ENCODE measurements around the gene RBM19.

RBM19 gene

GRCh38 chr12:113831016-113831415 lies 135.1 kb downstream of the RBM19 start:
- no peaks in the 10 kb centered on the region for H3K36me3 ChIP-seq (ENCODE audit: control insufficient read depth, low read length)
- H3K4me3 ChIP-seq (ENCODE audit: low read length): no peak overlapping the region
- no peaks in the 10 kb centered on the region for H3F3A ChIP-seq (ENCODE audit: control insufficient read depth, insufficient read depth)
- H3K9me3 ChIP-seq (ENCODE audit: control insufficient read depth, insufficient read depth, low read length): no peaks in the 10 kb centered on the region
- no peaks in the 10 kb centered on the region for H3K79me2 ChIP-seq (ENCODE audit: control insufficient read depth, low read length)
- H3K4me1 ChIP-seq (ENCODE audit: control insufficient read depth, low read length): peaks cover 11% of the 10 kb centered on the region
- H3K27ac ChIP-seq (ENCODE audit: low read depth, low read length): no peak overlapping the region
- H4K20me1 ChIP-seq (ENCODE audit: control insufficient read depth, insufficient read depth, low read depth, low read length): no peaks in the 10 kb centered on the region
- H3K27me3 ChIP-seq (ENCODE audit: control insufficient read depth, low read length): no peaks in the 10 kb centered on the region
- no peak overlapping the region for H3K4me2 ChIP-seq (ENCODE audit: low read length)
- H3K9me2 ChIP-seq (replicated peaks; ENCODE audit: control insufficient read depth, low read length): no peaks in the 10 kb centered on the region
- no peak for TF ChIP-seq CTCF (IDR thresholded peaks at IDR 0.05; ENCODE audit: low read depth, low read length, poor library complexity, severe bottlenecking)

- H3K9me2 ChIP-seq (replicated peaks; ENCODE audit: control insufficient read depth, low read length): no peaks in the 10 kb centered on the region
- TF ChIP-seq EZH2phosphoT487 (IDR thresholded peaks at IDR 0.05; ENCODE audit: borderline replicate concordance, low read length): no peak
- TF ChIP-seq CTCF (IDR thresholded peaks at IDR 0.05; ENCODE audit: low read depth, low read length, poor library complexity, severe bottlenecking): no peak
Measured at GRCh38 chr12:113829212-113829611, 136.9 kb downstream of the RBM19 start.

GRCh38 chr12:113827539-113828114 lies 138.5 kb downstream of the RBM19 start:
- Histone ChIP-seq H3K4me3 (ENCODE audit: low read length) (no peak overlapping the region), H3F3A (ENCODE audit: control insufficient read depth, insufficient read depth) (no peaks in the 10 kb centered on the region), H3K4me1 (ENCODE audit: control insufficient read depth, low read length) (peaks cover 2% of the 10 kb centered on the region), H3K4me2 (ENCODE audit: low read length) (no peak overlapping the region), H3K27ac (ENCODE audit: low read depth, low read length) (no peak overlapping the region), H4K20me1 (ENCODE audit: control insufficient read depth, insufficient read depth, low read depth, low read length) (no peaks in the 10 kb centered on the region), H3K9me3 (ENCODE audit: control insufficient read depth, insufficient read depth, low read length) (no peaks in the 10 kb centered on the region), H3K36me3 (ENCODE audit: control insufficient read depth, low read length) (no peaks in the 10 kb centered on the region), H3K9me2 (replicated peaks; ENCODE audit: control insufficient read depth, low read length) (no peaks in the 10 kb centered on the region), H3K79me2 (ENCODE audit: control insufficient read depth, low read length) (no peaks in the 10 kb centered on the region), H3K27me3 (ENCODE audit: control insufficient read depth, low read length) (no peaks in the 10 kb centered on the region)
- no peak for TF ChIP-seq CTCF (IDR thresholded peaks at IDR 0.05; ENCODE audit: low read depth, low read length, poor library complexity, severe bottlenecking)
- TF ChIP-seq EZH2phosphoT487 (IDR thresholded peaks at IDR 0.05; ENCODE audit: borderline replicate concordance, low read length): no peak

More at GRCh38 chr12:113829212-113829611, 136.9 kb downstream of the RBM19 start:
- Histone ChIP-seq H3K36me3 (ENCODE audit: control insufficient read depth, low read length) (no peaks in the 10 kb centered on the region), H3K4me2 (ENCODE audit: low read length) (no peak overlapping the region), H3K9me3 (ENCODE audit: control insufficient read depth, insufficient read depth, low read length) (no peaks in the 10 kb centered on the region), H3K27me3 (ENCODE audit: control insufficient read depth, low read length) (no peaks in the 10 kb centered on the region), H3F3A (ENCODE audit: control insufficient read depth, insufficient read depth) (no peaks in the 10 kb centered on the region), H3K79me2 (ENCODE audit: control insufficient read depth, low read length) (no peaks in the 10 kb centered on the region), H3K27ac (ENCODE audit: low read depth, low read length) (no peak overlapping the region), H3K4me3 (ENCODE audit: low read length) (no peak overlapping the region), H3K4me1 (ENCODE audit: control insufficient read depth, low read length) (peaks cover 11% of the 10 kb centered on the region), H4K20me1 (ENCODE audit: control insufficient read depth, insufficient read depth, low read depth, low read length) (no peaks in the 10 kb centered on the region)
